Activated CD4-positive, alpha-beta T cell treated with anti-CD3 and anti-CD28 coated beads for 36 hours (primary cell): ENCODE measurements around the gene NPLOC4. TPM values are rescaled to one million over a fixed set of nuclear protein-coding genes. Genes with fewer than 3 reads are reported as not detected.

Experiments used
- ATAC-seq: fragments of 200-7000 bp; cut with Tn5 transposase; one replicate; pipeline ENCODE4 v1.10.0; 2021; ENCODE audit warnings: mild to moderate bottlenecking, moderate library complexity
- CTCF ChIA-PET: fragments of 350-600 bp; sonication (Branson Sonifier 250); formaldehyde crosslinking; loops from one replicate; lab custom pipeline; 2021; ENCODE audit warnings: antibody characterized with exemption; lab: Charles Lee
- POLR2A ChIA-PET: fragments of 350-600 bp; sonication (Branson Sonifier 250); formaldehyde crosslinking; loops from one replicate; lab custom pipeline; 2021; ENCODE audit warnings: antibody characterized with exemption, inconsistent platforms; lab: Charles Lee
- DNase-seq: peaks from one replicate; pipeline ENCODE4 v3.0.0-alpha.2; 2020
- H3K27ac Mint-ChIP-seq: one replicate; pipeline ENCODE4 v1.8.0; 2021; ENCODE audit warnings: mixed read lengths
- H3K27me3 Mint-ChIP-seq: one replicate; pipeline ENCODE4 v1.8.0; 2021; ENCODE audit warnings: mixed read lengths
- H3K36me3 Mint-ChIP-seq: one replicate; pipeline ENCODE4 v1.8.0; 2021; ENCODE audit warnings: low read depth, mixed read lengths
- H3K4me1 Mint-ChIP-seq: one replicate; pipeline ENCODE4 v1.8.0; 2021; ENCODE audit warnings: mixed read lengths
- H3K4me3 Mint-ChIP-seq: one replicate; pipeline ENCODE4 v1.8.0; 2021; ENCODE audit warnings: mild to moderate bottlenecking, moderate library complexity, mixed read lengths
- H3K9me3 Mint-ChIP-seq: one replicate; pipeline ENCODE4 v1.8.0; 2021; ENCODE audit warnings: low read depth, mixed read lengths
- intact Hi-C, 2 experiments: fragments of 100-400 bp; cut with DNase I in 1 of 2; cut with micrococcal nuclease in 1 of 2; formaldehyde crosslinking; loops; one replicate each; pipeline versions ENCODE4 v1.14.2 to v1.15.1; 2022 to 2024; cut with DNase I, micrococcal nuclease
- total RNA-seq, 2 experiments: library from RNA; stranded (reverse); gene quantifications; one replicate each; pipeline ENCODE4 v1.2.3, GENCODE V29; 2021

The NPLOC4 gene
- total RNA-seq, 2 experiments from 2014 or later = 71.8 to 93.1 TPM

- H3K4me3 Mint-ChIP-seq = no peak overlapping the region
- no peaks in the 10 kb centered on the region for H3K27me3 Mint-ChIP-seq
- no peak for ATAC-seq
- peaks cover 37% of the 10 kb centered on the region for H3K36me3 Mint-ChIP-seq
- intact Hi-C loops = no loop called here
- ChIA-PET POLR2A (no interaction called here), CTCF (interaction anchor here (0.6 kb wide), 1 partner anchor 50 kb away, joined by 4 read pairs; no protein-coding TSS in a partner anchor)
- no peaks in the 10 kb centered on the region for H3K9me3 Mint-ChIP-seq
- no peak overlapping the region for H3K27ac Mint-ChIP-seq
- no peak for DNase-seq
- H3K4me1 Mint-ChIP-seq = peaks cover 7% of the 10 kb centered on the region
Observed at GRCh38 chr17:81564778-81565177, 72.1 kb downstream of the NPLOC4 start.

- H3K4me1 Mint-ChIP-seq = peaks cover 7% of the 10 kb centered on the region
- intact Hi-C loops = no loop called here
- POLR2A ChIA-PET = interaction anchor here (0.6 kb wide), 1 partner anchor 363 kb away, joined by 3 read pairs; no protein-coding TSS in a partner anchor
- H3K36me3 Mint-ChIP-seq = peaks cover 35% of the 10 kb centered on the region
- DNase-seq (no peak), ATAC-seq (no peak)
- H3K9me3 Mint-ChIP-seq = no peaks in the 10 kb centered on the region
- H3K27ac Mint-ChIP-seq = no peak overlapping the region
- CTCF ChIA-PET = no interaction called here
- no peak overlapping the region for H3K4me3 Mint-ChIP-seq
- no peaks in the 10 kb centered on the region for H3K27me3 Mint-ChIP-seq
Observed at GRCh38 chr17:81563861-81564586, 72.9 kb downstream of the NPLOC4 start.

GRCh38 chr17:81561494-81561885 lies 75.4 kb downstream of the NPLOC4 start:
- DNase-seq (no peak), ATAC-seq (no peak)
- peaks cover 7% of the 10 kb centered on the region for H3K4me1 Mint-ChIP-seq
- ChIA-PET POLR2A (no interaction called here), CTCF (interaction anchor here (1.4 kb wide), 1 partner anchor 39 kb away, joined by 3 read pairs; no protein-coding TSS in a partner anchor)
- H3K9me3 Mint-ChIP-seq = no peaks in the 10 kb centered on the region
- peaks cover 34% of the 10 kb centered on the region for H3K36me3 Mint-ChIP-seq
- H3K4me3 Mint-ChIP-seq = no peak overlapping the region
- intact Hi-C loops = no loop called here
- H3K27ac Mint-ChIP-seq = no peak overlapping the region
- no peaks in the 10 kb centered on the region for H3K27me3 Mint-ChIP-seq

- H3K27ac Mint-ChIP-seq = no peak overlapping the region
- ChIA-PET CTCF (no interaction called here), POLR2A (no interaction called here)
- no peaks in the 10 kb centered on the region for H3K9me3 Mint-ChIP-seq
- H3K36me3 Mint-ChIP-seq = peaks cover 20% of the 10 kb centered on the region
- no peak for DNase-seq
- peaks cover 11% of the 10 kb centered on the region for H3K4me1 Mint-ChIP-seq
- no peak overlapping the region for H3K4me3 Mint-ChIP-seq
- ATAC-seq = no peak
- no peaks in the 10 kb centered on the region for H3K27me3 Mint-ChIP-seq
- intact Hi-C loops = no loop called here
Observed at GRCh38 chr17:81558941-81559806, 77.7 kb downstream of the NPLOC4 start.

GRCh38 chr17:81558115-81558468 lies 78.8 kb downstream of the NPLOC4 start:
- H3K27me3 Mint-ChIP-seq = no peaks in the 10 kb centered on the region
- POLR2A ChIA-PET = no interaction called here
- H3K4me1 Mint-ChIP-seq = peaks cover 22% of the 10 kb centered on the region
- DNase-seq (no peak), ATAC-seq (no peak)
- CTCF ChIA-PET = interaction anchor here (1.0 kb wide), 1 partner anchor 13 kb away, joined by 3 read pairs; no protein-coding TSS in a partner anchor
- no peak overlapping the region for H3K4me3 Mint-ChIP-seq
- H3K36me3 Mint-ChIP-seq = peaks cover 20% of the 10 kb centered on the region
- no peaks in the 10 kb centered on the region for H3K9me3 Mint-ChIP-seq
- no peak overlapping the region for H3K27ac Mint-ChIP-seq
- intact Hi-C loops = no loop called here

GRCh38 chr17:81557276-81558114 lies 79.4 kb downstream of the NPLOC4 start:
- Mint-ChIP-seq H3K4me3 (no peak overlapping the region), H3K36me3 (peaks cover 17% of the 10 kb centered on the region), H3K27me3 (no peaks in the 10 kb centered on the region), H3K4me1 (peaks cover 22% of the 10 kb centered on the region), H3K27ac (no peak overlapping the region), H3K9me3 (no peaks in the 10 kb centered on the region)
- ATAC-seq (no peak), DNase-seq (no peak)
- ChIA-PET POLR2A (no interaction called here), CTCF (interaction anchor here (1.0 kb wide), 1 partner anchor 14 kb away, joined by 3 read pairs; no protein-coding TSS in a partner anchor)
- intact Hi-C loops = no loop called here

- DNase-seq (no peak), ATAC-seq (no peak)
- no peaks in the 10 kb centered on the region for H3K27me3 Mint-ChIP-seq
- peaks cover 13% of the 10 kb centered on the region for H3K36me3 Mint-ChIP-seq
- no peaks in the 10 kb centered on the region for H3K9me3 Mint-ChIP-seq
- ChIA-PET POLR2A (no interaction called here), CTCF (no interaction called here)
- H3K27ac Mint-ChIP-seq = no peak overlapping the region
- intact Hi-C loops = no loop called here
- no peak overlapping the region for H3K4me3 Mint-ChIP-seq
- H3K4me1 Mint-ChIP-seq = peaks cover 22% of the 10 kb centered on the region
Observed at GRCh38 chr17:81556863-81557262, 80.0 kb downstream of the NPLOC4 start.

- Mint-ChIP-seq H3K27me3 (no peaks in the 10 kb centered on the region), H3K4me3 (no peak overlapping the region), H3K27ac (no peak overlapping the region), H3K4me1 (peaks cover 23% of the 10 kb centered on the region), H3K9me3 (no peaks in the 10 kb centered on the region), H3K36me3 (peaks cover 11% of the 10 kb centered on the region)
- ATAC-seq (no peak), DNase-seq (no peak)
- POLR2A ChIA-PET = no interaction called here
- CTCF ChIA-PET = no interaction called here
- intact Hi-C loops = no loop called here
Observed at GRCh38 chr17:81556175-81556691, 80.7 kb downstream of the NPLOC4 start.

- Mint-ChIP-seq H3K9me3 (no peaks in the 10 kb centered on the region), H3K4me3 (peak overlapping the region; percentile 89), H3K36me3 (peaks cover 17% of the 10 kb centered on the region), H3K27me3 (no peaks in the 10 kb centered on the region), H3K4me1 (peaks cover 38% of the 10 kb centered on the region), H3K27ac (peak overlapping the region; percentile 86)
- POLR2A ChIA-PET = no interaction called here
- CTCF ChIA-PET = interaction anchor here (0.6 kb wide), 1 partner anchor 13 kb away, joined by 3 read pairs; no protein-coding TSS in a partner anchor
- ATAC-seq (peak; percentile 13), DNase-seq (peak; percentile 30)
- intact Hi-C loops = loop anchor here (1.0 to 5.0 kb wide), 7 partner anchors 39 to 518 kb away; partner anchors contain the start of genes ASPSCR1 (in 1 of the 2), BAIAP2 (in 1 of the 2), PCYT2 (in 1 of the 2) and SLC38A10 (in 1 of the 2)
Observed at GRCh38 chr17:81553616-81554181, 83.2 kb downstream of the NPLOC4 start.

GRCh38 chr17:81553018-81553615 lies 83.8 kb downstream of the NPLOC4 start:
- POLR2A ChIA-PET = interaction anchor here (1.0 to 1.2 kb wide), 2 partner anchors 40 to 83 kb away, joined by 4 to 11 read pairs; partner anchors contain the start of genes ACTG1 and NPLOC4

More at GRCh38 chr17:81553018-81553615, 83.8 kb downstream of the NPLOC4 start:
- Mint-ChIP-seq H3K9me3 (no peaks in the 10 kb centered on the region), H3K4me3 (peak overlapping the region; percentile 89), H3K36me3 (peaks cover 14% of the 10 kb centered on the region), H3K4me1 (peaks cover 38% of the 10 kb centered on the region), H3K27ac (peak overlapping the region; percentile 86), H3K27me3 (no peaks in the 10 kb centered on the region)
- CTCF ChIA-PET = interaction anchor here (0.6 to 0.8 kb wide), 2 partner anchors 14 to 48 kb away, joined by 3 read pairs; no protein-coding TSS in a partner anchor
- DNase-seq = peak; percentile 91
- intact Hi-C loops = loop anchor here (1.0 to 5.0 kb wide), 7 partner anchors 38 to 518 kb away; partner anchors contain the start of genes ASPSCR1 (in 1 of the 2), BAIAP2 (in 1 of the 2), PCYT2 (in 1 of the 2) and SLC38A10 (in 1 of the 2)
- ATAC-seq = peak; percentile 78
